WTC11 (cell line): Measurements from ENCODE around the gene PDRG1. TPM values are rescaled to one million over a fixed set of nuclear protein-coding genes. Genes with fewer than 3 reads are reported as not detected.

Experiments
- ATAC-seq: fragments of 200-7000 bp; cut with Tn5 transposase; 2 replicates; pipeline ENCODE4 v1.10.0; 2021; ENCODE audit warnings: mild to moderate bottlenecking, moderate library complexity
- CTCF ChIA-PET: fragments of 300-600 bp; sonication (Branson Sonifier 250); formaldehyde crosslinking; loops from one replicate; lab custom pipeline; 2021; ENCODE audit warnings: antibody characterized with exemption; lab: Charles Lee
- POLR2A ChIA-PET: fragments of 350-600 bp; sonication (Branson Sonifier 250); formaldehyde crosslinking; loops from one replicate; lab custom pipeline; 2021; ENCODE audit warnings: antibody characterized with exemption; lab: Charles Lee
- DNase-seq: peaks from one replicate; pipeline ENCODE4 v3.0.0; 2021; ENCODE audit warnings: low spot score
- H3K27ac Mint-ChIP-seq: 2 replicates; pipeline ENCODE4 v1.8.0; 2021; ENCODE audit warnings: mixed read lengths
- H3K27me3 Mint-ChIP-seq: 2 replicates; pipeline ENCODE4 v1.8.0; 2021; ENCODE audit warnings: low read depth, mild to moderate bottlenecking, moderate library complexity, mixed read lengths
- H3K36me3 Mint-ChIP-seq: 2 replicates; pipeline ENCODE4 v1.8.0; 2021; ENCODE audit warnings: mixed read lengths
- H3K4me1 Mint-ChIP-seq: 2 replicates; pipeline ENCODE4 v1.8.0; 2022; ENCODE audit warnings: mixed read lengths
- H3K4me3 Mint-ChIP-seq: 2 replicates; pipeline ENCODE4 v1.8.0; 2021; ENCODE audit warnings: mild to moderate bottlenecking, moderate library complexity, mixed read lengths
- H3K9me3 Mint-ChIP-seq: 2 replicates; pipeline ENCODE4 v1.8.0; 2021; ENCODE audit warnings: mixed read lengths
- ESRRA ChIP-seq: sonication (generic); formaldehyde crosslinking; IDR thresholded peaks from 2 replicates; pipeline ENCODE4 v1.8.1; 2022; ENCODE audit warnings: mild to moderate bottlenecking, missing genetic modification reagents, borderline replicate concordance
- FOXK1 ChIP-seq: sonication (generic); formaldehyde crosslinking; IDR thresholded peaks from 2 replicates; pipeline ENCODE4 v1.8.0; 2022; ENCODE audit warnings: mild to moderate bottlenecking, moderate library complexity, missing genetic modification reagents
- FOXP1 ChIP-seq: sonication (generic); formaldehyde crosslinking; IDR thresholded peaks from 2 replicates; pipeline ENCODE4 v1.8.0; 2022; ENCODE audit warnings: missing genetic modification reagents, mild to moderate bottlenecking, moderate library complexity, borderline replicate concordance
- JAZF1 ChIP-seq: fragments of 250-450 bp; sonication (Bioruptor Pico); IDR thresholded peaks from 2 replicates; pipeline ENCODE4 v1.9.0; 2021; ENCODE audit warnings: moderate library complexity, mild to moderate bottlenecking, inconsistent platforms
- JUN ChIP-seq: sonication (generic); formaldehyde crosslinking; IDR thresholded peaks from 2 replicates; pipeline ENCODE4 v1.8.0; 2023; ENCODE audit warnings: mild to moderate bottlenecking, missing genetic modification reagents
- NR1H2 ChIP-seq: sonication (generic); formaldehyde crosslinking; IDR thresholded peaks from 2 replicates; pipeline ENCODE4 v1.9.0; 2021; ENCODE audit warnings: mild to moderate bottlenecking, moderate library complexity, missing genetic modification reagents
- SOX15 ChIP-seq: fragments of 250-450 bp; sonication (Bioruptor Pico); IDR thresholded peaks from 2 replicates; pipeline ENCODE4 v1.9.0; 2021; ENCODE audit warnings: mild to moderate bottlenecking
- TCF7 ChIP-seq: sonication (generic); formaldehyde crosslinking; IDR thresholded peaks from 2 replicates; pipeline ENCODE4 v1.8.0; 2022; ENCODE audit warnings: mild to moderate bottlenecking, low read depth, missing genetic modification reagents, moderate library complexity
- TP53 ChIP-seq: sonication (generic); formaldehyde crosslinking; IDR thresholded peaks from 2 replicates; pipeline ENCODE4 v1.8.1; 2023; ENCODE audit warnings: mild to moderate bottlenecking, missing genetic modification reagents
- ZNF121 ChIP-seq: sonication (generic); formaldehyde crosslinking; IDR thresholded peaks from 2 replicates; pipeline ENCODE4 v1.8.0; 2023; ENCODE audit warnings: missing genetic modification reagents
- ZNF232 ChIP-seq: sonication (generic); formaldehyde crosslinking; IDR thresholded peaks from 2 replicates; pipeline ENCODE4 v1.8.0; 2022; ENCODE audit warnings: mild to moderate bottlenecking, missing genetic modification reagents
- ZNF416 ChIP-seq: fragments of 250-450 bp; sonication (Bioruptor Pico); IDR thresholded peaks from 2 replicates; pipeline ENCODE4 v1.9.0; 2021; ENCODE audit warnings: mild to moderate bottlenecking, inconsistent platforms
- ZNF423 ChIP-seq: fragments of 250-450 bp; sonication (Bioruptor Pico); IDR thresholded peaks from 2 replicates; pipeline ENCODE4 v2.1.2; 2022; ENCODE audit warnings: mild to moderate bottlenecking, moderate library complexity
- total RNA-seq: library from RNA; stranded (reverse); gene quantifications from 3 replicates; pipeline ENCODE4 v1.2.3, GENCODE V29; 2021
- TF ChIP-seq, protein P1 (sequence below): sonication (generic); formaldehyde crosslinking; IDR thresholded peaks from 2 replicates; pipeline ENCODE4 v1.8.0; 2023; ENCODE audit warnings: missing genetic modification reagents
- TF ChIP-seq, protein P2 (sequence below): sonication (generic); formaldehyde crosslinking; IDR thresholded peaks from 2 replicates; pipeline ENCODE4 v1.8.1; 2022; ENCODE audit warnings: mild to moderate bottlenecking, moderate library complexity, missing genetic modification reagents
- TF ChIP-seq, protein P3 (sequence below): sonication (generic); formaldehyde crosslinking; IDR thresholded peaks from 2 replicates; pipeline ENCODE4 v1.8.0; 2022; ENCODE audit warnings: mild to moderate bottlenecking, missing genetic modification reagents
- TF ChIP-seq, protein P4 (sequence below): sonication (generic); formaldehyde crosslinking; IDR thresholded peaks from 2 replicates; pipeline ENCODE4 v1.8.1; 2022; ENCODE audit warnings: missing genetic modification reagents, borderline replicate concordance
- TF ChIP-seq, protein P5 (sequence below): sonication (generic); formaldehyde crosslinking; IDR thresholded peaks from 2 replicates; pipeline ENCODE4 v1.8.1; 2023; ENCODE audit warnings: mild to moderate bottlenecking, missing genetic modification reagents
- TF ChIP-seq, protein P6 (sequence below): sonication (generic); formaldehyde crosslinking; IDR thresholded peaks from 2 replicates; pipeline ENCODE4 v1.8.0; 2023; ENCODE audit warnings: missing genetic modification reagents, mild to moderate bottlenecking, borderline replicate concordance
- TF ChIP-seq, protein P7 (sequence below): sonication (generic); formaldehyde crosslinking; IDR thresholded peaks from 2 replicates; pipeline ENCODE4 v1.8.0; 2022; ENCODE audit warnings: mild to moderate bottlenecking, missing genetic modification reagents

Gene PDRG1
- total RNA-seq, 1 experiment from 2014 or later = 16.0 TPM

DNA sequence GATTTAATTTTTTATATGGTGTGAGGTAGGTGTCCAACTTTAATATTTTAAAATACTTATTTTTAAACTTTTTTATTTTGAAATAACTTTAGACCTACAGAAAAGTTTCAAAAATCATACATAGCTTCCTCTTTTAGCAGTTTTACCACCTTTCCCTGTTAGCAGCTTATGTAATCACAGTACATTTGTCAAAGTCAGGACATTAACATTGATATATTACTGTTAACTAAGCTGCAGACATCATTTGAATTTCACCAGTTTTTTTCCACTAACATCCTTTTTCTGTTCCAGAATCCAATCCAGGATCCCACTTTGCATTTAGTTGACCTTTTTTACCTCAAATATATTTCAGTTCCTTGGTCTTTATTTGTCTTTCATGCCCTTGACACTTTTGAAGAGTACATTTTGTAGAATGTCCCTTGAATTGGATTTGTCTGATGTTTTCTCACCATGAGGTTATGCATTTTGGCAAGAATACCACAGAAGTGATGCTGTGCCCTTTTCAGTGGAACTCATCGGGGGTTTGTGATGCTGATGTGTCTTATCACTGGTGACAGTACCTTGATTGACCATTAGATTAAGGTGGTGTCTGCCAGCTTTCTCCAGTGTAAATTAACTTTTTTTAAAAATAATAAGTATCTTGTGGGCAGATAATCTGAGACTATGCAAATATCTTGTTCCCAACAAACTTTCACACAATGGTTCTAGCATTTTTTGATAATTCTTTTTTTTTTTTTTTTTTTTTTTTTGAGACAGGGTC lies 48.0 kb downstream of the PDRG1 start:
- H3K27me3 Mint-ChIP-seq = no peaks in the 10 kb centered on the region
- H3K9me3 Mint-ChIP-seq = no peaks in the 10 kb centered on the region
- ChIA-PET POLR2A (no interaction called here), CTCF (interaction anchor here (0.7 kb wide), 2 partner anchors 57 to 161 kb away, joined by 3 read pairs; no protein-coding TSS in a partner anchor)
- H3K36me3 Mint-ChIP-seq = no peaks in the 10 kb centered on the region
- TF ChIP-seq, protein P1, sequence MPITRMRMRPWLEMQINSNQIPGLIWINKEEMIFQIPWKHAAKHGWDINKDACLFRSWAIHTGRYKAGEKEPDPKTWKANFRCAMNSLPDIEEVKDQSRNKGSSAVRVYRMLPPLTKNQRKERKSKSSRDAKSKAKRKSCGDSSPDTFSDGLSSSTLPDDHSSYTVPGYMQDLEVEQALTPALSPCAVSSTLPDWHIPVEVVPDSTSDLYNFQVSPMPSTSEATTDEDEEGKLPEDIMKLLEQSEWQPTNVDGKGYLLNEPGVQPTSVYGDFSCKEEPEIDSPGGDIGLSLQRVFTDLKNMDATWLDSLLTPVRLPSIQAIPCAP = no peak
- TF ChIP-seq, protein P2, sequence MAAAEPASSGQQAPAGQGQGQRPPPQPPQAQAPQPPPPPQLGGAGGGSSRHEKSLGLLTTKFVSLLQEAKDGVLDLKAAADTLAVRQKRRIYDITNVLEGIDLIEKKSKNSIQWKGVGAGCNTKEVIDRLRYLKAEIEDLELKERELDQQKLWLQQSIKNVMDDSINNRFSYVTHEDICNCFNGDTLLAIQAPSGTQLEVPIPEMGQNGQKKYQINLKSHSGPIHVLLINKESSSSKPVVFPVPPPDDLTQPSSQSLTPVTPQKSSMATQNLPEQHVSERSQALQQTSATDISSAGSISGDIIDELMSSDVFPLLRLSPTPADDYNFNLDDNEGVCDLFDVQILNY (CRISPR knock-in tag) = no peak
- no peak for TF ChIP-seq TCF7 (CRISPR knock-in tag)
- TF ChIP-seq, protein P3, sequence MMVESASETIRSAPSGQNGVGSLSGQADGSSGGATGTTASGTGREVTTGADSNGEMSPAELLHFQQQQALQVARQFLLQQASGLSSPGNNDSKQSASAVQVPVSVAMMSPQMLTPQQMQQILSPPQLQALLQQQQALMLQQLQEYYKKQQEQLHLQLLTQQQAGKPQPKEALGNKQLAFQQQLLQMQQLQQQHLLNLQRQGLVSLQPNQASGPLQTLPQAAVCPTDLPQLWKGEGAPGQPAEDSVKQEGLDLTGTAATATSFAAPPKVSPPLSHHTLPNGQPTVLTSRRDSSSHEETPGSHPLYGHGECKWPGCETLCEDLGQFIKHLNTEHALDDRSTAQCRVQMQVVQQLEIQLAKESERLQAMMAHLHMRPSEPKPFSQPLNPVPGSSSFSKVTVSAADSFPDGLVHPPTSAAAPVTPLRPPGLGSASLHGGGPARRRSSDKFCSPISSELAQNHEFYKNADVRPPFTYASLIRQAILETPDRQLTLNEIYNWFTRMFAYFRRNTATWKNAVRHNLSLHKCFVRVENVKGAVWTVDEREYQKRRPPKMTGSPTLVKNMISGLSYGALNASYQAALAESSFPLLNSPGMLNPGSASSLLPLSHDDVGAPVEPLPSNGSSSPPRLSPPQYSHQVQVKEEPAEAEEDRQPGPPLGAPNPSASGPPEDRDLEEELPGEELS (CRISPR knock-in tag) = no peak
- TF ChIP-seq, protein P4, sequence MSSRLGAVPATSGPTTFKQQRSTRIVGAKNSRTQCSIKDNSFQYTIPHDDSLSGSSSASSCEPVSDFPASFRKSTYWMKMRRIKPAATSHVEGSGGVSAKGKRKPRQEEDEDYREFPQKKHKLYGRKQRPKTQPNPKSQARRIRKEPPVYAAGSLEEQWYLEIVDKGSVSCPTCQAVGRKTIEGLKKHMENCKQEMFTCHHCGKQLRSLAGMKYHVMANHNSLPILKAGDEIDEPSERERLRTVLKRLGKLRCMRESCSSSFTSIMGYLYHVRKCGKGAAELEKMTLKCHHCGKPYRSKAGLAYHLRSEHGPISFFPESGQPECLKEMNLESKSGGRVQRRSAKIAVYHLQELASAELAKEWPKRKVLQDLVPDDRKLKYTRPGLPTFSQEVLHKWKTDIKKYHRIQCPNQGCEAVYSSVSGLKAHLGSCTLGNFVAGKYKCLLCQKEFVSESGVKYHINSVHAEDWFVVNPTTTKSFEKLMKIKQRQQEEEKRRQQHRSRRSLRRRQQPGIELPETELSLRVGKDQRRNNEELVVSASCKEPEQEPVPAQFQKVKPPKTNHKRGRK (CRISPR knock-in tag) = no peak
- DNase-seq (no peak), ATAC-seq (no peak)
- no peak overlapping the region for H3K27ac Mint-ChIP-seq
- H3K4me1 Mint-ChIP-seq = peaks cover 8% of the 10 kb centered on the region
- H3K4me3 Mint-ChIP-seq = no peak overlapping the region

DNA sequence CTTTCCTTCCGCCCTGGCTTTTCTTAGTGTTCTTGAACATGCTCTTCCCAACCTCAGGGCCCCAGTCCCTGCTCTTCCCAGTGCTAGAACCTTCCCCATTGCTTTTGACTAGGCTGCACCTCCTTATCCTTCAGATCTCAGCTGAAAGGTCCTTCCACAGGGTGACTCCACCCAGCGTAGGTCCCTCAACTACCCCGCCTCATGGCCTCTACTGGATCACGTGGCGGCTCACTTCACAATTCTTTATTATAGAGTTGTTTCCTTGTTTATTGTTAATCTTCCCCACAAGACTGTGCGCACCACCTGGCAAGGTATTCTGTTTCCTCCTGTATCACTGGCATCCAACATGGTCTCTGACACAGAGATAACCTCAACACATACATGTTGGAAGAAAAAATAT lies 50.2 kb downstream of the PDRG1 start:
- POLR2A ChIA-PET = no interaction called here
- no peak overlapping the region for H3K4me3 Mint-ChIP-seq
- CTCF ChIA-PET = no interaction called here
- peaks cover 14% of the 10 kb centered on the region for H3K4me1 Mint-ChIP-seq
- H3K36me3 Mint-ChIP-seq = no peaks in the 10 kb centered on the region
- TF ChIP-seq TP53 (CRISPR knock-in tag) (no peak), SOX15 (CRISPR knock-in tag) (no peak), ZNF121 (CRISPR knock-in tag) (no peak), ESRRA (CRISPR knock-in tag) (no peak), ZNF423 (CRISPR knock-in tag) (no peak), ZNF416 (CRISPR knock-in tag) (no peak), JAZF1 (CRISPR knock-in tag) (no peak), ZNF232 (no peak), NR1H2 (CRISPR knock-in tag) (no peak), JUN (no peak), FOXP1 (CRISPR knock-in tag) (no peak), FOXK1 (CRISPR knock-in tag) (no peak)
- TF ChIP-seq, protein P5, sequence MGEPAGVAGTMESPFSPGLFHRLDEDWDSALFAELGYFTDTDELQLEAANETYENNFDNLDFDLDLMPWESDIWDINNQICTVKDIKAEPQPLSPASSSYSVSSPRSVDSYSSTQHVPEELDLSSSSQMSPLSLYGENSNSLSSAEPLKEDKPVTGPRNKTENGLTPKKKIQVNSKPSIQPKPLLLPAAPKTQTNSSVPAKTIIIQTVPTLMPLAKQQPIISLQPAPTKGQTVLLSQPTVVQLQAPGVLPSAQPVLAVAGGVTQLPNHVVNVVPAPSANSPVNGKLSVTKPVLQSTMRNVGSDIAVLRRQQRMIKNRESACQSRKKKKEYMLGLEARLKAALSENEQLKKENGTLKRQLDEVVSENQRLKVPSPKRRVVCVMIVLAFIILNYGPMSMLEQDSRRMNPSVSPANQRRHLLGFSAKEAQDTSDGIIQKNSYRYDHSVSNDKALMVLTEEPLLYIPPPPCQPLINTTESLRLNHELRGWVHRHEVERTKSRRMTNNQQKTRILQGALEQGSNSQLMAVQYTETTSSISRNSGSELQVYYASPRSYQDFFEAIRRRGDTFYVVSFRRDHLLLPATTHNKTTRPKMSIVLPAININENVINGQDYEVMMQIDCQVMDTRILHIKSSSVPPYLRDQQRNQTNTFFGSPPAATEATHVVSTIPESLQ (CRISPR knock-in tag) = no peak
- TF ChIP-seq, protein P6, sequence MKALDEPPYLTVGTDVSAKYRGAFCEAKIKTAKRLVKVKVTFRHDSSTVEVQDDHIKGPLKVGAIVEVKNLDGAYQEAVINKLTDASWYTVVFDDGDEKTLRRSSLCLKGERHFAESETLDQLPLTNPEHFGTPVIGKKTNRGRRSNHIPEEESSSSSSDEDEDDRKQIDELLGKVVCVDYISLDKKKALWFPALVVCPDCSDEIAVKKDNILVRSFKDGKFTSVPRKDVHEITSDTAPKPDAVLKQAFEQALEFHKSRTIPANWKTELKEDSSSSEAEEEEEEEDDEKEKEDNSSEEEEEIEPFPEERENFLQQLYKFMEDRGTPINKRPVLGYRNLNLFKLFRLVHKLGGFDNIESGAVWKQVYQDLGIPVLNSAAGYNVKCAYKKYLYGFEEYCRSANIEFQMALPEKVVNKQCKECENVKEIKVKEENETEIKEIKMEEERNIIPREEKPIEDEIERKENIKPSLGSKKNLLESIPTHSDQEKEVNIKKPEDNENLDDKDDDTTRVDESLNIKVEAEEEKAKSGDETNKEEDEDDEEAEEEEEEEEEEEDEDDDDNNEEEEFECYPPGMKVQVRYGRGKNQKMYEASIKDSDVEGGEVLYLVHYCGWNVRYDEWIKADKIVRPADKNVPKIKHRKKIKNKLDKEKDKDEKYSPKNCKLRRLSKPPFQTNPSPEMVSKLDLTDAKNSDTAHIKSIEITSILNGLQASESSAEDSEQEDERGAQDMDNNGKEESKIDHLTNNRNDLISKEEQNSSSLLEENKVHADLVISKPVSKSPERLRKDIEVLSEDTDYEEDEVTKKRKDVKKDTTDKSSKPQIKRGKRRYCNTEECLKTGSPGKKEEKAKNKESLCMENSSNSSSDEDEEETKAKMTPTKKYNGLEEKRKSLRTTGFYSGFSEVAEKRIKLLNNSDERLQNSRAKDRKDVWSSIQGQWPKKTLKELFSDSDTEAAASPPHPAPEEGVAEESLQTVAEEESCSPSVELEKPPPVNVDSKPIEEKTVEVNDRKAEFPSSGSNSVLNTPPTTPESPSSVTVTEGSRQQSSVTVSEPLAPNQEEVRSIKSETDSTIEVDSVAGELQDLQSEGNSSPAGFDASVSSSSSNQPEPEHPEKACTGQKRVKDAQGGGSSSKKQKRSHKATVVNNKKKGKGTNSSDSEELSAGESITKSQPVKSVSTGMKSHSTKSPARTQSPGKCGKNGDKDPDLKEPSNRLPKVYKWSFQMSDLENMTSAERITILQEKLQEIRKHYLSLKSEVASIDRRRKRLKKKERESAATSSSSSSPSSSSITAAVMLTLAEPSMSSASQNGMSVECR (CRISPR knock-in tag) = no peak
- TF ChIP-seq, protein P7, sequence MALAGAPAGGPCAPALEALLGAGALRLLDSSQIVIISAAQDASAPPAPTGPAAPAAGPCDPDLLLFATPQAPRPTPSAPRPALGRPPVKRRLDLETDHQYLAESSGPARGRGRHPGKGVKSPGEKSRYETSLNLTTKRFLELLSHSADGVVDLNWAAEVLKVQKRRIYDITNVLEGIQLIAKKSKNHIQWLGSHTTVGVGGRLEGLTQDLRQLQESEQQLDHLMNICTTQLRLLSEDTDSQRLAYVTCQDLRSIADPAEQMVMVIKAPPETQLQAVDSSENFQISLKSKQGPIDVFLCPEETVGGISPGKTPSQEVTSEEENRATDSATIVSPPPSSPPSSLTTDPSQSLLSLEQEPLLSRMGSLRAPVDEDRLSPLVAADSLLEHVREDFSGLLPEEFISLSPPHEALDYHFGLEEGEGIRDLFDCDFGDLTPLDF (CRISPR knock-in tag) = no peak
- H3K27ac Mint-ChIP-seq = no peak overlapping the region
- DNase-seq (no peak), ATAC-seq (no peak)
- H3K27me3 Mint-ChIP-seq = no peaks in the 10 kb centered on the region
- H3K9me3 Mint-ChIP-seq = no peaks in the 10 kb centered on the region
